GM12864 (cell line): ENCODE measurements around the gene PREX1.

ENCODE experiments used
- DNase-seq: peaks from one replicate; pipeline ENCODE4 v3.0.0-alpha.2; 2011; ENCODE audit warnings: low read depth
- H3K4me3 ChIP-seq: 2 replicates; pipeline ENCODE4 v1.5.1; 2011; ENCODE audit warnings: mild to moderate bottlenecking, low read depth, low read length, control low read depth
- TF ChIP-seq, protein P1 (sequence below): IDR thresholded peaks from 2 replicates; pipeline ENCODE4 v1.5.1; 2011; ENCODE audit warnings: low read depth, mild to moderate bottlenecking, moderate library complexity, low read length, control low read depth, inconsistent platforms; ENCODE audit errors: missing control alignments

PREX1 gene

GRCh38 chr20:48735112-48735511 is 92.7 kb downstream of the PREX1 start:
- H3K4me3 ChIP-seq: no peak overlapping the region
- no peak for DNase-seq
- TF ChIP-seq, protein P1, sequence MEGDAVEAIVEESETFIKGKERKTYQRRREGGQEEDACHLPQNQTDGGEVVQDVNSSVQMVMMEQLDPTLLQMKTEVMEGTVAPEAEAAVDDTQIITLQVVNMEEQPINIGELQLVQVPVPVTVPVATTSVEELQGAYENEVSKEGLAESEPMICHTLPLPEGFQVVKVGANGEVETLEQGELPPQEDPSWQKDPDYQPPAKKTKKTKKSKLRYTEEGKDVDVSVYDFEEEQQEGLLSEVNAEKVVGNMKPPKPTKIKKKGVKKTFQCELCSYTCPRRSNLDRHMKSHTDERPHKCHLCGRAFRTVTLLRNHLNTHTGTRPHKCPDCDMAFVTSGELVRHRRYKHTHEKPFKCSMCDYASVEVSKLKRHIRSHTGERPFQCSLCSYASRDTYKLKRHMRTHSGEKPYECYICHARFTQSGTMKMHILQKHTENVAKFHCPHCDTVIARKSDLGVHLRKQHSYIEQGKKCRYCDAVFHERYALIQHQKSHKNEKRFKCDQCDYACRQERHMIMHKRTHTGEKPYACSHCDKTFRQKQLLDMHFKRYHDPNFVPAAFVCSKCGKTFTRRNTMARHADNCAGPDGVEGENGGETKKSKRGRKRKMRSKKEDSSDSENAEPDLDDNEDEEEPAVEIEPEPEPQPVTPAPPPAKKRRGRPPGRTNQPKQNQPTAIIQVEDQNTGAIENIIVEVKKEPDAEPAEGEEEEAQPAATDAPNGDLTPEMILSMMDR: no peak

DNA sequence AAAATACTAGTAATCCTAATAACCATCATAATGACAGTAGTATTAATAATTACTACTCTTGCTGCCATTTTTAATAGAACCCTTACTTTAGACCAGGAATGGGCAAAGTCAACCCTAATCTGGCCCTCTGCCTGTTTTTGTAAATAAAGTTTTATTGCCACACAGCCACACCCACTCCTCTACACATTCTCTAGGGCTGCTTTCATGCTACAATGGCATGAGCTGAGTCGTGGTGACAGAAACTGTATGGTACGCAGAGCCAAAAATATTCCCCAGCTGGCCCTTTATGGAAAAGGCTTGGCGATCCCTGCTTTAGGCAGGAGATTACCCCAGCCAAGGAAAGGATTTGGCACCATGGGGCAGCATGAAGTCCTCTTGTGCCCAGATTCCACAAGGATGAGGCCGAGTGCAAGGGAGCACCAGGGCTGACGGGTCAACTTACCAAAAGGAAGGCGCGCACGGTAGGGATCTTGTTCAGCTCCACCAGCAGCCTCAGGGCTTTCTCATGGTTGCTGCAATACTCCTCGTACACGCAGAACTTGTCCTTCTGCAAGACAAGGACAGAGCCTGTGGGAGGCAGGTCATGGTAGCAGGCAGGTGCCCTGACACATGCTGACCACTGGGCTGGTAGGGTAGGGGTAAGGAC is 93.6 kb downstream of the PREX1 start:
- DNase-seq: no peak
- TF ChIP-seq, protein P1: no peak
- no peak overlapping the region for H3K4me3 ChIP-seq

DNA sequence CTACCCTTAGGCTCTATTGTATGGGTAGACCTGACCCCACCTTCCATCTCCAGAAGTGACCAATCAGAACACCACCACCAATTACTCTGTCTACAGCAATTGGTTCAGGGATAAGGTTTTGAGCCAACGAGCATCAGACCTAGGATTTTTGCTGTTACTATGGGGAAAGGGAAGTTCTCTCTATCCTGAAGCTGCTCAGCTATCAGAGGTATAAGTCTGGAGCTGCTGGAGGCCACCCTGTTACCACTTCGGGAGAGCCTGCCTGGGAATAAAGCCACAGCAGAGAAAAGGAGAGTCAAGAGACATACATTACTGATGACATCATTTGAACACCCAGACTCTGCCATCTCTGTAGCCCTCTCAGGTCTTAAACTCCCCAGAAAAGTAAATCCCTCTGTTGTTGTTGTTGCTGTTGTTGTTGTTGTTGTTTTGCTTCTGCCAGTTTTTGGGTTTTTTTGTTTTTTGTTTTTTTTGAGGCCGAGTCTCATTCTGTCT is 94.5 kb downstream of the PREX1 start:
- H3K4me3 ChIP-seq: no peak overlapping the region
- TF ChIP-seq, protein P1: no peak
- DNase-seq: no peak

GRCh38 chr20:48732081-48732829 is 95.5 kb downstream of the PREX1 start:
- TF ChIP-seq, protein P1: no peak
- no peak for DNase-seq
- no peak overlapping the region for H3K4me3 ChIP-seq

- DNase-seq: no peak
- H3K4me3 ChIP-seq: no peak overlapping the region
- TF ChIP-seq, protein P1: no peak
These were observed 96.3 kb downstream of the PREX1 start for GRCh38 chr20:48731536-48731935.

- H3K4me3 ChIP-seq: no peak overlapping the region
- no peak for DNase-seq
- TF ChIP-seq, protein P1: no peak
These were observed 96.8 kb downstream of the PREX1 start for GRCh38 chr20:48730977-48731376.
